ENCODE results near the gene KCNH1. TPM values are rescaled to one million over a fixed set of nuclear protein-coding genes. Genes with fewer than 3 reads are reported as not detected.

KCNH1 gene
- total RNA-seq, 1 experiment from 2014 or later = 0.17 TPM

DNA sequence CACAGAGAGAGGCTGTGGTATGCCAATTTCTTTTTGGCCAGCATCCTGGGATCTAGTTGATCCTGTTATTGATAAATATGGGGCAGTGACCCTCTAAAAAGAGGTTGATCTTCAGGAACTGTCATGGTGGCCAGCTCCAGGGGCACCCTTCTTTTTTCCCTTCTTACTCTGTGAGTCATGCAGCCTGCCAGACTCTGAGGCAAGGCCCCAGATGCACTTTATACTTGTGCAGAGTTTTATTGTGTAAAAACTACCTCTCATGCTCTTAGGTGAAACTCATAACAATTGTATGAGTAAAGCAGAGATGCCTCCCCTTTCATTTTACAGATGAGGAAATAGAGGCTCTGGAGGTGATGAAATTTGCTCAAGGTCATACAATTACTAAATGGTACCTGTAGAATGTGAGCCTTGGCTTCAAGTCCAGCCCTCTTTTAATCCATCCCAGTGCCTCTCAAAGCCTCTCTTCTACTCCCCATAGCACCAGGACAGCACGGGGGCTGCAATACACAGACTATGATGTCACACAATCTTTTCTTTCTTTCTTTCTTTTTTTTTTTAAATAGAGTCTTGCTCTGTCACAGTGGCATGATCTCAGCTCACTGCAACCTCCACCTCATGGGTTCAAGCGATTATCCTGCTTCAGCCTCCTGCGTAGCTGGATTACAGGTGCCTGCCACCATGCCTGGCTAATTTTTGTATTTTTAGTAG is 387.8 kb downstream of the KCNH1 start (continued):
- TF ChIP-seq, protein P1, sequence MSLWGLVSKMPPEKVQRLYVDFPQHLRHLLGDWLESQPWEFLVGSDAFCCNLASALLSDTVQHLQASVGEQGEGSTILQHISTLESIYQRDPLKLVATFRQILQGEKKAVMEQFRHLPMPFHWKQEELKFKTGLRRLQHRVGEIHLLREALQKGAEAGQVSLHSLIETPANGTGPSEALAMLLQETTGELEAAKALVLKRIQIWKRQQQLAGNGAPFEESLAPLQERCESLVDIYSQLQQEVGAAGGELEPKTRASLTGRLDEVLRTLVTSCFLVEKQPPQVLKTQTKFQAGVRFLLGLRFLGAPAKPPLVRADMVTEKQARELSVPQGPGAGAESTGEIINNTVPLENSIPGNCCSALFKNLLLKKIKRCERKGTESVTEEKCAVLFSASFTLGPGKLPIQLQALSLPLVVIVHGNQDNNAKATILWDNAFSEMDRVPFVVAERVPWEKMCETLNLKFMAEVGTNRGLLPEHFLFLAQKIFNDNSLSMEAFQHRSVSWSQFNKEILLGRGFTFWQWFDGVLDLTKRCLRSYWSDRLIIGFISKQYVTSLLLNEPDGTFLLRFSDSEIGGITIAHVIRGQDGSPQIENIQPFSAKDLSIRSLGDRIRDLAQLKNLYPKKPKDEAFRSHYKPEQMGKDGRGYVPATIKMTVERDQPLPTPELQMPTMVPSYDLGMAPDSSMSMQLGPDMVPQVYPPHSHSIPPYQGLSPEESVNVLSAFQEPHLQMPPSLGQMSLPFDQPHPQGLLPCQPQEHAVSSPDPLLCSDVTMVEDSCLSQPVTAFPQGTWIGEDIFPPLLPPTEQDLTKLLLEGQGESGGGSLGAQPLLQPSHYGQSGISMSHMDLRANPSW (CRISPR knock-in tag; conservative IDR thresholded peaks at IDR 0.05; ENCODE audit: low read depth) = no peak
- TF ChIP-seq, protein P2, sequence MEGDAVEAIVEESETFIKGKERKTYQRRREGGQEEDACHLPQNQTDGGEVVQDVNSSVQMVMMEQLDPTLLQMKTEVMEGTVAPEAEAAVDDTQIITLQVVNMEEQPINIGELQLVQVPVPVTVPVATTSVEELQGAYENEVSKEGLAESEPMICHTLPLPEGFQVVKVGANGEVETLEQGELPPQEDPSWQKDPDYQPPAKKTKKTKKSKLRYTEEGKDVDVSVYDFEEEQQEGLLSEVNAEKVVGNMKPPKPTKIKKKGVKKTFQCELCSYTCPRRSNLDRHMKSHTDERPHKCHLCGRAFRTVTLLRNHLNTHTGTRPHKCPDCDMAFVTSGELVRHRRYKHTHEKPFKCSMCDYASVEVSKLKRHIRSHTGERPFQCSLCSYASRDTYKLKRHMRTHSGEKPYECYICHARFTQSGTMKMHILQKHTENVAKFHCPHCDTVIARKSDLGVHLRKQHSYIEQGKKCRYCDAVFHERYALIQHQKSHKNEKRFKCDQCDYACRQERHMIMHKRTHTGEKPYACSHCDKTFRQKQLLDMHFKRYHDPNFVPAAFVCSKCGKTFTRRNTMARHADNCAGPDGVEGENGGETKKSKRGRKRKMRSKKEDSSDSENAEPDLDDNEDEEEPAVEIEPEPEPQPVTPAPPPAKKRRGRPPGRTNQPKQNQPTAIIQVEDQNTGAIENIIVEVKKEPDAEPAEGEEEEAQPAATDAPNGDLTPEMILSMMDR (IDR thresholded peaks at IDR 0.05) = no peak
- TF ChIP-seq, protein P3, sequence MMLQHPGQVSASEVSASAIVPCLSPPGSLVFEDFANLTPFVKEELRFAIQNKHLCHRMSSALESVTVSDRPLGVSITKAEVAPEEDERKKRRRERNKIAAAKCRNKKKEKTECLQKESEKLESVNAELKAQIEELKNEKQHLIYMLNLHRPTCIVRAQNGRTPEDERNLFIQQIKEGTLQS (CRISPR knock-in tag; conservative IDR thresholded peaks at IDR 0.05) = no peak
- TF ChIP-seq EMX1 (CRISPR knock-in tag; IDR thresholded peaks at IDR 0.05) = no peak
- TF ChIP-seq, protein P4, sequence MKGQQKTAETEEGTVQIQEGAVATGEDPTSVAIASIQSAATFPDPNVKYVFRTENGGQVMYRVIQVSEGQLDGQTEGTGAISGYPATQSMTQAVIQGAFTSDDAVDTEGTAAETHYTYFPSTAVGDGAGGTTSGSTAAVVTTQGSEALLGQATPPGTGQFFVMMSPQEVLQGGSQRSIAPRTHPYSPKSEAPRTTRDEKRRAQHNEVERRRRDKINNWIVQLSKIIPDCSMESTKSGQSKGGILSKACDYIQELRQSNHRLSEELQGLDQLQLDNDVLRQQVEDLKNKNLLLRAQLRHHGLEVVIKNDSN (CRISPR knock-in tag; IDR thresholded peaks at IDR 0.05) = no peak

DNA sequence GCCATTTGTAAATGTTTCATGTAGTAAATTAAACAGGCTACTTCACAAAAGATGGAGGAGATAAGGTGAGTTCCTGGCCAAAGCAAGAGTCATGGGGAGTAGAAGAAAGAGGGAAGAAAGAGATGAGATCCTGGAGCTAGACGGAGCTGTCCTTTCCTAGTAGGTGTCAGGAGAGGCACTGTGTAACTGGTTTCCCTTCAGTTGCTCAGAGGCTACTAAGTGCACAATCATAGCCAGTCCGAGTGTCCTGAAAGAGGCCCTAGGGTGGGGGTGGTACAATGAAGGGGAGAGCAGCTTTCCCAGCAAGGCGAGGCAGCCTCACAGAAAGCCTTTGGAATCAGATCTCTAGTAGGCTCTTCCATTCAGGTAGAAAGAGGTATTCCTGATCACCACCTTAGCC is 390.9 kb downstream of the KCNH1 start:
- TF ChIP-seq, protein P5, sequence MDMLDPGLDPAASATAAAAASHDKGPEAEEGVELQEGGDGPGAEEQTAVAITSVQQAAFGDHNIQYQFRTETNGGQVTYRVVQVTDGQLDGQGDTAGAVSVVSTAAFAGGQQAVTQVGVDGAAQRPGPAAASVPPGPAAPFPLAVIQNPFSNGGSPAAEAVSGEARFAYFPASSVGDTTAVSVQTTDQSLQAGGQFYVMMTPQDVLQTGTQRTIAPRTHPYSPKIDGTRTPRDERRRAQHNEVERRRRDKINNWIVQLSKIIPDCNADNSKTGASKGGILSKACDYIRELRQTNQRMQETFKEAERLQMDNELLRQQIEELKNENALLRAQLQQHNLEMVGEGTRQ (CRISPR knock-in tag; IDR thresholded peaks at IDR 0.05) = no peak
- TF ChIP-seq, protein P6, sequence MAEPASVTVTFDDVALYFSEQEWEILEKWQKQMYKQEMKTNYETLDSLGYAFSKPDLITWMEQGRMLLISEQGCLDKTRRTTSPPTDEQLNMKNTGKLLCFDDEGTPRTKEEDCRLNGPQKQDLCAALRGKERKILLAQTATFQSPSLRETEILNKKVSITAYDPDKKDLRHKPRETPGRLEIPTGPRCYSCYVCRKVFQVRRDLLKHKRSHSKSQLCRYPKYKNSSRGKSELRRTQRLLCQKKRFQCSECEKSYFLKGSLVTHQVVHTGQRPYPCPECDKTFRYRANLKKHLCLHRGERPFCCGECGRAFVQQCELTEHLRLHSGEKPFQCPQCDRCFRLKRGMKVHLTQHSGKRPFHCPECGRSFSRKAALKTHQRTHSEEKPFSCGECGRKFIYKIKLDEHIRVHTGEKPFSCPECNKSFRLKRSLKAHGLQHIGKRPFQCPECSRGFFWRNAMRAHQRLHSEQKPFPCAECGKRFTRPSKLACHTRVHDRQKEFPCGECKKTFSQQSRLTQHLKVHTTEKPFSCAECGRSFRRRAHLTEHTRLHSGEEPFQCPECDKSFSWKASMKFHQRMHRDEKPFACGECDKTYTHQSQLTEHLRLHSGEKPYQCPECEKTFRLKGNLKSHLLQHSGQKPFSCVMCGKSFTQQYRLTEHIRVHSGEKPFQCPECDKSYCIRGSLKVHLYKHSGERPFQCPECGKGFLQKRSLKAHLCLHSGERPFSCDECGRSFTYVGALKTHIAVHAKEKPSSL (CRISPR knock-in tag; conservative IDR thresholded peaks at IDR 0.05) = no peak
- TF ChIP-seq, protein P7, sequence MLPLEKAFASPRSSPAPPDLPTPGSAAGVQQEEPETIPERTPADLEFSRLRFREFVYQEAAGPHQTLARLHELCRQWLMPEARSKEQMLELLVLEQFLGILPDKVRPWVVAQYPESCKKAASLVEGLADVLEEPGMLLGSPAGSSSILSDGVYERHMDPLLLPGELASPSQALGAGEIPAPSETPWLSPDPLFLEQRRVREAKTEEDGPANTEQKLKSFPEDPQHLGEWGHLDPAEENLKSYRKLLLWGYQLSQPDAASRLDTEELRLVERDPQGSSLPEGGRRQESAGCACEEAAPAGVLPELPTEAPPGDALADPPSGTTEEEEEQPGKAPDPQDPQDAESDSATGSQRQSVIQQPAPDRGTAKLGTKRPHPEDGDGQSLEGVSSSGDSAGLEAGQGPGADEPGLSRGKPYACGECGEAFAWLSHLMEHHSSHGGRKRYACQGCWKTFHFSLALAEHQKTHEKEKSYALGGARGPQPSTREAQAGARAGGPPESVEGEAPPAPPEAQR (CRISPR knock-in tag; IDR thresholded peaks at IDR 0.05) = no peak
- TF ChIP-seq, protein P8, sequence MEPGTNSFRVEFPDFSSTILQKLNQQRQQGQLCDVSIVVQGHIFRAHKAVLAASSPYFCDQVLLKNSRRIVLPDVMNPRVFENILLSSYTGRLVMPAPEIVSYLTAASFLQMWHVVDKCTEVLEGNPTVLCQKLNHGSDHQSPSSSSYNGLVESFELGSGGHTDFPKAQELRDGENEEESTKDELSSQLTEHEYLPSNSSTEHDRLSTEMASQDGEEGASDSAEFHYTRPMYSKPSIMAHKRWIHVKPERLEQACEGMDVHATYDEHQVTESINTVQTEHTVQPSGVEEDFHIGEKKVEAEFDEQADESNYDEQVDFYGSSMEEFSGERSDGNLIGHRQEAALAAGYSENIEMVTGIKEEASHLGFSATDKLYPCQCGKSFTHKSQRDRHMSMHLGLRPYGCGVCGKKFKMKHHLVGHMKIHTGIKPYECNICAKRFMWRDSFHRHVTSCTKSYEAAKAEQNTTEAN (CRISPR knock-in tag; IDR thresholded peaks at IDR 0.05) = no peak
- no peak for TF ChIP-seq RELA (CRISPR knock-in tag; IDR thresholded peaks at IDR 0.05; ENCODE audit: borderline replicate concordance)
- no peak for TF ChIP-seq OVOL2 (CRISPR knock-in tag; IDR thresholded peaks at IDR 0.05; ENCODE audit: borderline replicate concordance)
- TF ChIP-seq, protein P3 (CRISPR knock-in tag; conservative IDR thresholded peaks at IDR 0.05) = no peak
- TF ChIP-seq SMAD4 (CRISPR knock-in tag; IDR thresholded peaks at IDR 0.05) = no peak
- TF ChIP-seq, protein P9, sequence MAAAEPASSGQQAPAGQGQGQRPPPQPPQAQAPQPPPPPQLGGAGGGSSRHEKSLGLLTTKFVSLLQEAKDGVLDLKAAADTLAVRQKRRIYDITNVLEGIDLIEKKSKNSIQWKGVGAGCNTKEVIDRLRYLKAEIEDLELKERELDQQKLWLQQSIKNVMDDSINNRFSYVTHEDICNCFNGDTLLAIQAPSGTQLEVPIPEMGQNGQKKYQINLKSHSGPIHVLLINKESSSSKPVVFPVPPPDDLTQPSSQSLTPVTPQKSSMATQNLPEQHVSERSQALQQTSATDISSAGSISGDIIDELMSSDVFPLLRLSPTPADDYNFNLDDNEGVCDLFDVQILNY (CRISPR knock-in tag; IDR thresholded peaks at IDR 0.05) = no peak
- no peak for TF ChIP-seq ZNF121 (CRISPR knock-in tag; IDR thresholded peaks at IDR 0.05)
- TF ChIP-seq, protein P2 (IDR thresholded peaks at IDR 0.05) = no peak
- TF ChIP-seq, protein P10, sequence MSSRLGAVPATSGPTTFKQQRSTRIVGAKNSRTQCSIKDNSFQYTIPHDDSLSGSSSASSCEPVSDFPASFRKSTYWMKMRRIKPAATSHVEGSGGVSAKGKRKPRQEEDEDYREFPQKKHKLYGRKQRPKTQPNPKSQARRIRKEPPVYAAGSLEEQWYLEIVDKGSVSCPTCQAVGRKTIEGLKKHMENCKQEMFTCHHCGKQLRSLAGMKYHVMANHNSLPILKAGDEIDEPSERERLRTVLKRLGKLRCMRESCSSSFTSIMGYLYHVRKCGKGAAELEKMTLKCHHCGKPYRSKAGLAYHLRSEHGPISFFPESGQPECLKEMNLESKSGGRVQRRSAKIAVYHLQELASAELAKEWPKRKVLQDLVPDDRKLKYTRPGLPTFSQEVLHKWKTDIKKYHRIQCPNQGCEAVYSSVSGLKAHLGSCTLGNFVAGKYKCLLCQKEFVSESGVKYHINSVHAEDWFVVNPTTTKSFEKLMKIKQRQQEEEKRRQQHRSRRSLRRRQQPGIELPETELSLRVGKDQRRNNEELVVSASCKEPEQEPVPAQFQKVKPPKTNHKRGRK (CRISPR knock-in tag; IDR thresholded peaks at IDR 0.05; ENCODE audit: borderline replicate concordance) = no peak
- no peak for TF ChIP-seq JAZF1 (CRISPR knock-in tag; IDR thresholded peaks at IDR 0.05)
- TF ChIP-seq ZNF263 (CRISPR knock-in tag; IDR thresholded peaks at IDR 0.05; ENCODE audit: low read depth) = no peak
- POLR2A ChIA-PET = no interaction called here
- no peak overlapping the region for H3K27ac Mint-ChIP-seq
- no peak overlapping the region for H3K4me3 Mint-ChIP-seq
- no peaks in the 10 kb centered on the region for H3K9me3 Mint-ChIP-seq
- ATAC-seq (no peak), DNase-seq (ENCODE audit: low spot score) (no peak)
- CTCF ChIA-PET = no interaction called here
- no peaks in the 10 kb centered on the region for H3K36me3 Mint-ChIP-seq
- H3K4me1 Mint-ChIP-seq = peaks cover 6% of the 10 kb centered on the region
- H3K27me3 Mint-ChIP-seq (ENCODE audit: low read depth) = peaks cover 2% of the 10 kb centered on the region
